Skeletal muscle cell (primary cell): ENCODE measurements around the gene TMEM132C.
"Not testable (repeated sequence)": the region's sequence is repeated elsewhere in the genome, so short reads cannot be mapped to it uniquely, and the experiment has no call there.

ENCODE experiments used
- DNase-seq: peaks from one replicate; pipeline ENCODE4 v3.0.0-alpha.2; 2010; ENCODE audit warnings: low read depth
- H3K4me3 ChIP-seq: 2 replicates; pipeline ENCODE4 v1.5.1; 2011; ENCODE audit warnings: low read depth, mild to moderate bottlenecking, control low read depth, low read length, moderate library complexity

Gene TMEM132C

GRCh38 chr12:128581321-128581761, 314.4 kb downstream of the TMEM132C start:
- H3K4me3 ChIP-seq, result no peak overlapping the region
- no peak for DNase-seq

GRCh38 chr12:128583453-128583852, 316.5 kb downstream of the TMEM132C start:
- H3K4me3 ChIP-seq, result no peak overlapping the region
- DNase-seq, result no peak

- DNase-seq, result no peak
- H3K4me3 ChIP-seq, result no peak overlapping the region
Measured at GRCh38 chr12:128586451-128587029, 319.6 kb downstream of the TMEM132C start.

GRCh38 chr12:128587918-128588317, 320.9 kb downstream of the TMEM132C start:
- no peak overlapping the region for H3K4me3 ChIP-seq
- no peak for DNase-seq

- DNase-seq, result no peak
- H3K4me3 ChIP-seq, result no peak overlapping the region
Measured at GRCh38 chr12:128592220-128592744, 325.3 kb downstream of the TMEM132C start.

- no peak for DNase-seq
- no peak overlapping the region for H3K4me3 ChIP-seq
Measured at GRCh38 chr12:128594521-128594920, 327.6 kb downstream of the TMEM132C start.

- no peak for DNase-seq
- H3K4me3 ChIP-seq, result no peak overlapping the region
Measured at GRCh38 chr12:128595609-128596008, 328.6 kb downstream of the TMEM132C start.

GRCh38 chr12:128600886-128601285, 333.9 kb downstream of the TMEM132C start:
- DNase-seq, result no peak
- no peak overlapping the region for H3K4me3 ChIP-seq

- H3K4me3 ChIP-seq, result no peak overlapping the region
- DNase-seq, result no peak
Measured at GRCh38 chr12:128603573-128604115, 336.7 kb downstream of the TMEM132C start.

GRCh38 chr12:128604219-128604618, 337.2 kb downstream of the TMEM132C start:
- H3K4me3 ChIP-seq, DNase-seq: not testable (repeated sequence)

- H3K4me3 ChIP-seq, result no peak overlapping the region
- no peak for DNase-seq
Measured at GRCh38 chr12:128606051-128606450, 339.1 kb downstream of the TMEM132C start.

- no peak overlapping the region for H3K4me3 ChIP-seq
- no peak for DNase-seq
Measured at GRCh38 chr12:128606538-128606937, 339.6 kb downstream of the TMEM132C start.

GRCh38 chr12:128606970-128607369, 340.0 kb downstream of the TMEM132C start:
- no peak for DNase-seq
- no peak overlapping the region for H3K4me3 ChIP-seq

GRCh38 chr12:128607641-128608040, 340.7 kb downstream of the TMEM132C start:
- no peak overlapping the region for H3K4me3 ChIP-seq

GRCh38 chr12:128609861-128610260, 342.9 kb downstream of the TMEM132C start:
- H3K4me3 ChIP-seq, result no peak overlapping the region
- no peak for DNase-seq

More at GRCh38 chr12:128607641-128608040, 340.7 kb downstream of the TMEM132C start:
- no peak for DNase-seq

GRCh38 chr12:128611736-128612135, 344.8 kb downstream of the TMEM132C start:
- no peak overlapping the region for H3K4me3 ChIP-seq
- no peak for DNase-seq

- no peak for DNase-seq
- no peak overlapping the region for H3K4me3 ChIP-seq
Measured at GRCh38 chr12:128612150-128612850, 345.3 kb downstream of the TMEM132C start.

- no peak for DNase-seq
- no peak overlapping the region for H3K4me3 ChIP-seq
Measured at GRCh38 chr12:128613837-128614590, 347.0 kb downstream of the TMEM132C start.

GRCh38 chr12:128617304-128617833, 350.4 kb downstream of the TMEM132C start:
- DNase-seq, result no peak
- no peak overlapping the region for H3K4me3 ChIP-seq

GRCh38 chr12:128619263-128619662, 352.3 kb downstream of the TMEM132C start:
- no peak for DNase-seq
- no peak overlapping the region for H3K4me3 ChIP-seq
